Measurements from ENCODE around the gene AQP12A. TPM values are rescaled to one million over a fixed set of nuclear protein-coding genes. Genes with fewer than 3 reads are reported as not detected.
"Not testable (repeated sequence)": the region's sequence is repeated elsewhere in the genome, so short reads cannot be mapped to it uniquely, and the experiment has no call there.

AQP12A gene
- total RNA-seq, 1 donor from 2014 or later, result not detected

DNA sequence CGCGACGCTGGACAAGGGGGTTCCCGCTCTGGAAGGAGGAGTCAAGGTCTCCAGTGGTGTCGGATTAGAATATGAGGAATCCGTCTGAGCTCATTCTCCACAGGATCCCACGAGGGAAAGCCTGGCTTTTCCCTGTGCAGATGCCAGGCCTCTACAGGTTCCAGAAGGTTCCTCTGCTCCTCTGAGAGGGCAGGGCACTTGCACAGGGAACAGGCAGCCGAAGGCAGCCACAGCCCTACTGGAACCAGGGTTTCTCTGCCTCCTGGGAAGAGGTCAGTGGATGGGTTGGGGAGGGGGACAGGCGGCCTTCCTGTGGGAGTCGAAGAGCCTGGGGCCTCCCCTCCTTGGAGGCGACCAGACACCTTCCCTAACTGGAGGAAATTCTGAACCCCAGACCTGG is 1.7 kb upstream of the AQP12A start:
- no peaks in the 10 kb centered on the region for H3K36me3 Mint-ChIP-seq
- H3K27me3 Mint-ChIP-seq (ENCODE audit: low read depth), result no peaks in the 10 kb centered on the region
- DNase-seq (ENCODE audit: low spot score in 2 of 2, unreplicated experiment in 2 of 2), result no peak
- no peaks in the 10 kb centered on the region for H3K9me3 Mint-ChIP-seq
- TF ChIP-seq, protein P1, sequence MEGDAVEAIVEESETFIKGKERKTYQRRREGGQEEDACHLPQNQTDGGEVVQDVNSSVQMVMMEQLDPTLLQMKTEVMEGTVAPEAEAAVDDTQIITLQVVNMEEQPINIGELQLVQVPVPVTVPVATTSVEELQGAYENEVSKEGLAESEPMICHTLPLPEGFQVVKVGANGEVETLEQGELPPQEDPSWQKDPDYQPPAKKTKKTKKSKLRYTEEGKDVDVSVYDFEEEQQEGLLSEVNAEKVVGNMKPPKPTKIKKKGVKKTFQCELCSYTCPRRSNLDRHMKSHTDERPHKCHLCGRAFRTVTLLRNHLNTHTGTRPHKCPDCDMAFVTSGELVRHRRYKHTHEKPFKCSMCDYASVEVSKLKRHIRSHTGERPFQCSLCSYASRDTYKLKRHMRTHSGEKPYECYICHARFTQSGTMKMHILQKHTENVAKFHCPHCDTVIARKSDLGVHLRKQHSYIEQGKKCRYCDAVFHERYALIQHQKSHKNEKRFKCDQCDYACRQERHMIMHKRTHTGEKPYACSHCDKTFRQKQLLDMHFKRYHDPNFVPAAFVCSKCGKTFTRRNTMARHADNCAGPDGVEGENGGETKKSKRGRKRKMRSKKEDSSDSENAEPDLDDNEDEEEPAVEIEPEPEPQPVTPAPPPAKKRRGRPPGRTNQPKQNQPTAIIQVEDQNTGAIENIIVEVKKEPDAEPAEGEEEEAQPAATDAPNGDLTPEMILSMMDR (IDR thresholded peaks at IDR 0.05; ENCODE audit: unreplicated experiment), result no peak
- no peak overlapping the region for H3K27ac Mint-ChIP-seq
- H3K4me3 Mint-ChIP-seq, result no peak overlapping the region
- H3K4me1 Mint-ChIP-seq, result peaks cover 16% of the 10 kb centered on the region

DNA sequence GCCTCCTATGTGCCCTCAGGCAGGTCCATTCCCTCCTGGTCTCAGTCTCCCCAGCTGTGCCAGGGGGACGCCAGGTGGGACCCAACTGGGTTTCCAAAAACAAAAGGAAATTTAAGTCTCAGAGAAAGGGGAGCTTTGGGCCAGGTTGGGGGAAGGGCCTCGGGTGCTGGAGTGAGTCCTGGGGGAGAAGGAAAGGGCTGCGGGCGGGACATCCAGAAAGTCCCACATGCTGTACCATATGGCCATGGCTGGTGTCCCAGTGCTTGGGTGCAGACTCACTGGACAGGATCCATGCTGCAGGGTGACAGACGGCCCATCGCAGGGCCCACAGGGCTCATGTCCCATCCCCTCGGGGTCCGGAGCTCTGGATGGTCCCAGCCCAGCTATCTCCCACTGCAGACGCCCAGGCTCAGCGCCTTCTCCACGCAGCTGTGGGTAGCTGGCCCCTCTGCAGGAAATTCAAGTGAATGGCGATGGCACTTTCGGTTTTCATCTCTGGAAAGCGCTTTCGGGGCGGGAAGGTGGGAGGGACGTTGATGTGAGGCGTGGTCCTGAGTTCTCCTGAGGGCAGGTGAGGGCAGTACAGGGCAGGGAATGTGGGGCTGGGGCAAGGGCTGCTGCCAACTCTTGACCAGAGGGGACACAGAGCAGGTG is 1.1 kb upstream of the AQP12A start:
- not testable (repeated sequence) for H3K9me3 Mint-ChIP-seq; H3K27me3 Mint-ChIP-seq (ENCODE audit: low read depth)

DNA sequence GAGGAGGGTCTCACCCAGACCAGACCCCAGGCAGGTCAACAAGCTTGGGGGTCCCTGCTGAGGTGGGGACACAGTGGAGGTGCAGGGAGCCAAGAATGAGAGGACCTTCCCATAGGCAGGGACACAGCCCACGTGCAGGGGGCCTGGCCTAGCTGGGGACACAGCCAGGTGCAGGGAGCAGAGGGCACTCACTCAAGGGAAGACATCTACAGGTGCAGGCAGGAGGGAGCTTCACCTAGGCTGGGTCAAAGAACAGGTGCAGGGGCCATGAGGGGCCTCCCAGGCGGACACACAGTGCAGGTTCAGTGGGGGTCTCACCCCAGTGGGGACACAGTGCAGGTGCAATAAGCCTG is 615 bp upstream of the AQP12A start:
- H3K36me3 Mint-ChIP-seq; H3K27ac Mint-ChIP-seq; H3K27me3 Mint-ChIP-seq (ENCODE audit: low read depth); H3K9me3 Mint-ChIP-seq; DNase-seq (ENCODE audit: low spot score in 2 of 2, unreplicated experiment in 2 of 2); H3K4me3 Mint-ChIP-seq: not testable (repeated sequence)
- H3K4me1 Mint-ChIP-seq, result peaks cover 12% of the 10 kb centered on the region

More for the DNA sequence above, 1.1 kb upstream of the AQP12A start:
- H3K27ac Mint-ChIP-seq; H3K36me3 Mint-ChIP-seq; DNase-seq (ENCODE audit: low spot score in 2 of 2, unreplicated experiment in 2 of 2); H3K4me3 Mint-ChIP-seq: not testable (repeated sequence)
- peaks cover 15% of the 10 kb centered on the region for H3K4me1 Mint-ChIP-seq

DNA sequence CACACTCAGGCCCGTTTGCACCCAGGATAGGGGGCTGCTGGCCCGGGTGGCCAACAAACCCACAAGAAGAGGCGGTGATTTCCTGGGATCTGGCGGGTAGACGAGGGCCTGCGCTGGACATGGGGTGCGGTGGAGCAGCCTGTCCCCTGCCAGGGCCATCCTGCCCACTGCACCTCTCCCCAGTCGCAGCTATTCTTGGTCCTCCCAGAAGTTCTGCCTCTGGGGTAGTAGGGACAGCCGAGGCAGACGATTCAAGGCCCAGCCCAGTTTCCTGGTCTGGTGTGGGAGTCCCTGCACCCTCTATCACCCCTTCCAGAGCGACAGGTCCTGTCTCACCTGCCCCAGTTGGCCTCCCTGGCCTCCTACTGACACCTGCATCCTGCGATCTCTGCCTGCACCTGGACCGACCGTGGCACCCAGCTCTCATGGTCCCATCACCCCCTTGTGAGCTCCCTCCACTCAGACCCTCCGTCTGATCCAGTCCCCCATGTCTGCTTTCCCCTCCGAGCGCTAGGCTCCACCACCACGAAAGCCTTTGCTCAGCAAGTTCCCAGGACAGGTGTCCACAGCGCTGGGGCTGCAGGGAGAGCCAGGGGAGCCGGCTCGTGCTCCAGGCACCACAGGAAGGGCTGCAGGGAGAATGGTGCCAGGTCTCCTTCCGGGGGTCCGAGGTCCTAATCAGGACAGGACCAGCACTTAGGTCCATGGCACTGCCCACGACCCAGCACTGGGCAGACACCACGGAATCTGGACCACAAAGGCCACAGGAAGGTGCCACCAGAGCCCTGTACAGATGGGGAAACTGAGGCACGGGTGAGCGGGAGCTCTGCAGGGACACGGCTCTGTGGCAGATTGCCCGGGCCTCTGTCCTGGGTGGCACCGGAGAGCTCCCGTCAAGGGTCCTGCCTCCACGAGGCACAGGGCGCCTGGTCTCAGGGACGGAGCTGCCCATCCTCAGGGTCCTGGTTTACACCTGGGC is 1.2 kb downstream of the AQP12A start:
- not testable (repeated sequence) for H3K27me3 Mint-ChIP-seq (ENCODE audit: low read depth); H3K4me1 Mint-ChIP-seq; H3K36me3 Mint-ChIP-seq; H3K9me3 Mint-ChIP-seq; H3K27ac Mint-ChIP-seq; H3K4me3 Mint-ChIP-seq
- peak in 1 of 2 experiments; percentile 35 for DNase-seq (ENCODE audit: low spot score in 2 of 2, unreplicated experiment in 2 of 2)

DNA sequence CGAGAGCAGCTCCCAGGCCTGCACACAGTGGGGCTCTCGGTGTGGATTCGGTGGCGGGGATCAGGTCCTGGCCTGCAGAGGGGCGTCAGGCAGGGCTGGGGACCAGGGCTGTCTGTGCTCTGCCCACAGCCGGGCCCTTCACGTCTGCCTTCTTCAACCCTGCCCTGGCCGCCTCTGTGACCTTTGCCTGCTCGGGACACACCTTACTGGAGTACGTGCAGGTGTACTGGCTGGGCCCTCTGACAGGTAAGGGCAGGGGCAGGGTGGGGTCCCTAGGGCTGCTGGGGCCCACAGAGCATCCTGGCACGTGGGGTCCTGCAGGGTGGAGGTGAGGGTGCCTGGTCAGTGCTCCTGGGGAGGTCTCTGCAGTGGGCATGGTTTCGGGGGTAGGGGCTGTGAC is 2.6 kb downstream of the AQP12A start:
- not testable (repeated sequence) for H3K27ac Mint-ChIP-seq; H3K4me1 Mint-ChIP-seq; H3K4me3 Mint-ChIP-seq; H3K36me3 Mint-ChIP-seq; DNase-seq (ENCODE audit: low spot score in 2 of 2, unreplicated experiment in 2 of 2); H3K9me3 Mint-ChIP-seq; H3K27me3 Mint-ChIP-seq (ENCODE audit: low read depth)

DNA sequence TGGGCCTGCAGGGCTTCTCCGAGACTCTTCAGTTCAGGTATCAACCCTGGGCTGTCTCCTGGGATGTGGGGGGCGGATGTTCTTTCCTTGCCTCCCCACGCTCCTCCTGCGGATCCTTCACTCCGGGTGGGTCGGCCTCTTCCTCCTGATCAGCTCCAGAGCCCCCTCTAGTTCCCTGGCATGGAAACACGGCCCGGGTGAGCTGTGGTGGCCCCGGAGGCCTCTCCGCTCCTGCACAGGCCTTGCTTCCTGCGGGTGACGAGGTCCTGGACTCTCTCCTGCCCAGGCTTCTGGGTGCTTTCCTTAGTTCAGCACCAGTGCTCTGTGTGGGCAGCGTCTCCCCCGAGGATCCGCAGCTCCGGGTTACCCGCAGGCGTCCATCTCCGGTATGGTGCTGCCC is 3.9 kb downstream of the AQP12A start:
- H3K4me3 Mint-ChIP-seq, result not testable (repeated sequence)

DNA sequence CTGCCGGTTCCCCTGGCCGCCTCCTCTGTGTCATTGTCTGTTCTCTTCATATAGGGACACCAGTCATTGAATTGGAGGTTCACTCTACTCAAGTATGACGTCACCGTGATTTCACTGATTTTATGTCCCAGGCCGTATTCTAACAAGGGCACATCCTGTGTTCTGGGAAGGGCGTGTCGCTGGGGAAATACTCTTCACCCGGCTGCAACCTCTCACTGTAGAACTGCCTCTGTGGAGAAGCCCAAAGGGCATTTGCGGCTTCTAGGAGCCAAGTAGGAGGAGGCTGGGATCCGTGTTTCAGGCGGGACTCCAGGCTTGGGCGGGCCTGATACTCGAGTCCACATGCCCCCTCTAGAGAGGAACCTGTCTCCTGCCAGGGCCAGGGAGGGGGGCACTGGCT is 4.8 kb downstream of the AQP12A start:
- not testable (repeated sequence) for H3K9me3 Mint-ChIP-seq; DNase-seq (ENCODE audit: low spot score in 2 of 2, unreplicated experiment in 2 of 2); H3K27me3 Mint-ChIP-seq (ENCODE audit: low read depth); H3K4me3 Mint-ChIP-seq; H3K36me3 Mint-ChIP-seq; H3K4me1 Mint-ChIP-seq; H3K27ac Mint-ChIP-seq

More for the DNA sequence above, 3.9 kb downstream of the AQP12A start:
- not testable (repeated sequence) for H3K4me1 Mint-ChIP-seq; DNase-seq (ENCODE audit: low spot score in 2 of 2, unreplicated experiment in 2 of 2); H3K36me3 Mint-ChIP-seq; H3K9me3 Mint-ChIP-seq; H3K27me3 Mint-ChIP-seq (ENCODE audit: low read depth); H3K27ac Mint-ChIP-seq

DNA sequence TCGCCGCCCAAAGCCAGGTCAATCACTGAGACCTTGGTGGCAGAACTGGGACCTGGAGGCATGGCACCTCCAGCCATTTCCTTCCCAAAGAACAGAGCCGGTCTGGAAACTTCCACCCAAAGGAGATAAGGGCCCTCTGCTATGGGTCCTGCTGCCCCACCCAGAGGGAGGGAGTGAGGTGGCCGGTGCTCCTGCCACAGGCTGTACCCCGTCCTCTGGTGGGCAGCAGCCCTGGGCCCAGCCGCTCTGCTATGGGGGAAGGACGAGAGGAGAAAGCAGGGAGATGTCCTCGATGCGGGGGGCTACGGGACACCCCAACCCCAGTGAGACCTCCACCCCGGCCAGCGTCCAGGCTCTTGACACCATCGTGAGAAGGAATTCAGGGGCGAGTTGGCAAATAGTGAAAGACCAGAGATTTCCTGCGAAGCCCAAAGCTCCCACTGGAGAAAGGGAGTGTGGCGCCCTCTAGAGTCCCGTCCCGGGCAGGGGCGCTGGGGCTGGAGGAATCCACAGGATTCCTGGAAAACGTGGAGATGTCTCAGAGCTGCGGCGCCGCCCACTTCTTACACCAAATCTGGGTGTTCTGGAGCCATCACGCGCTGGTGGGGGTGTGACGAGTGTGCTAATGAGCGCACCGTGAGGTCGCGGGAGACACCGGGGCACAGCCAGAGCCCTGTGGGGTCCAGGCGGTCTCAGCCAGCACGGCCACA is 7.3 kb downstream of the AQP12A start:
- H3K27ac Mint-ChIP-seq; DNase-seq (ENCODE audit: low spot score in 2 of 2, unreplicated experiment in 2 of 2); H3K9me3 Mint-ChIP-seq; H3K4me3 Mint-ChIP-seq; H3K36me3 Mint-ChIP-seq; H3K4me1 Mint-ChIP-seq; H3K27me3 Mint-ChIP-seq (ENCODE audit: low read depth): not testable (repeated sequence)

DNA sequence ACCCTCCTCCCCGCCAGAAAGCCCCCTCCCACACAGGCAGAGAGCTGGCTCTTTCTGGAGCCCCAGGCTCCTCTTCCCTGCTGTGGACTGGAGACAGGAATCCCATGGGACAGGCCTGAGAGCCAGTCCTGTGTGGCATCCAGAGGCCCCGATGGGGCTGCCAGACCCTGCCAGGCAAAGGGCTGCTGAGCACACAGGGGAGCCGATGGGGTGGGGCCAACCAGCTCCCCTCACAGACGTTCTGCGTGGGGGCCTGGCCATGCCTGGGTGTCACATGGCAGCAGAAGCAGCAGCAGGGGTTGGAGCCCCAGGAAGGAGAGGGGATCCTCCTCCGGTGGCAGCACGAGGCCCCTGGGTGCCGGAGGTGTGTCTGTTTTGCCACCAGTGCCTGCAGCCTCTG is 8.2 kb downstream of the AQP12A start:
- not testable (repeated sequence) for H3K4me1 Mint-ChIP-seq; H3K9me3 Mint-ChIP-seq; DNase-seq (ENCODE audit: low spot score in 2 of 2, unreplicated experiment in 2 of 2); H3K27ac Mint-ChIP-seq; H3K27me3 Mint-ChIP-seq (ENCODE audit: low read depth); H3K36me3 Mint-ChIP-seq; H3K4me3 Mint-ChIP-seq

DNA sequence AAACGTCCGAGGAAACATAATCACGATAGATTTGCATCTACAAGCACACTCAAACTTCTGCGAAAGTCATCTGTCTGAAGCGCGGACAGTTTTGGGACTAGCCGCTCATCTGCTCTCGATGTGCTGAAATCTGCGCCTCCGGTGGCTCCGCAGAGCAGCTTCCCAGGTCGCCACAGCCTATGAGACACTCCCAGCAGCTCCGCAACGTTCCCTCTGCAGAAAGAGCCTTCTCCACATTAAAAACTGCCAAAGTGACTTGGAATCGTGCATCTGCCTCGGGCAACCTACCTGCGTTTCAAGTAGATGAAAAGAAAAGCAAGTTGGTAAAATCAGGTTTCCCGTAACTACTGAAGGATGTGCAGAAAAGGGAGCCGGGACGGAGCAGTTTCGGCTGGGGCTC is 8.9 kb downstream of the AQP12A start:
- H3K27me3 Mint-ChIP-seq (ENCODE audit: low read depth); H3K27ac Mint-ChIP-seq; DNase-seq (ENCODE audit: low spot score in 2 of 2, unreplicated experiment in 2 of 2); H3K4me3 Mint-ChIP-seq; H3K4me1 Mint-ChIP-seq; H3K9me3 Mint-ChIP-seq; H3K36me3 Mint-ChIP-seq: not testable (repeated sequence)

All from mesothelial cell of epicardium (in vitro differentiated cells).